Lower lobe of right lung (tissue), 2 donors: ENCODE data around the gene BBLN. TPM values are rescaled to one million over a fixed set of nuclear protein-coding genes. Genes with fewer than 3 reads are reported as not detected.
"Not testable (repeated sequence)": the region's sequence is repeated elsewhere in the genome, so short reads cannot be mapped to it uniquely, and the experiment has no call there.

Source experiments
- ATAC-seq, 2 donors: fragments of 200-7000 bp; cut with Tn5 transposase; one replicate each; pipeline ENCODE4 v1.9.1; 2020 to 2022; ENCODE audit warnings: mild to moderate bottlenecking in 2 of 2, moderate library complexity in 2 of 2
- DNase-seq: peaks from one replicate; pipeline ENCODE4 v3.0.0-alpha.2; 2020
- H3K27ac ChIP-seq: fragments of 200-600 bp; one replicate; pipeline ENCODE4 v1.8.0; 2022
- H3K27me3 ChIP-seq: fragments of 200-600 bp; one replicate; pipeline ENCODE4 v1.8.0; 2022; ENCODE audit warnings: low read depth
- H3K36me3 ChIP-seq: fragments of 200-600 bp; one replicate; pipeline ENCODE4 v1.8.0; 2022; ENCODE audit warnings: mild to moderate bottlenecking
- H3K4me1 ChIP-seq: fragments of 200-600 bp; one replicate; pipeline ENCODE4 v1.8.0; 2022
- H3K4me3 ChIP-seq: fragments of 200-600 bp; one replicate; pipeline ENCODE4 v1.8.0; 2022; ENCODE audit warnings: mild to moderate bottlenecking
- H3K9me3 ChIP-seq: fragments of 200-600 bp; one replicate; pipeline ENCODE4 v1.8.0; 2022
- intact Hi-C: fragments of 100-400 bp; cut with DNase I; formaldehyde crosslinking; loops from one replicate; pipeline ENCODE4 v1.11.0; 2022
- total RNA-seq: library from RNA; stranded (reverse); fragmentation: NEBNext Ultra II Directional; extraction: Animal tissue kit (Norgen Biotek cat#: 25700); gene quantifications from one replicate; pipeline ENCODE4 v1.2.1, GENCODE V29; 2021
- TF ChIP-seq, protein P1 (sequence below): fragments of 200-600 bp; IDR thresholded peaks from one replicate; pipeline ENCODE4 v1.8.0; 2022; ENCODE audit warnings: antibody characterized with exemption, mild to moderate bottlenecking
- donor health status: DM: no; HTN: yes; CAD: no; lungs with severe emphysema.

BBLN gene
- total RNA-seq, 1 donor from 2014 or later, result 47.9 TPM

DNA sequence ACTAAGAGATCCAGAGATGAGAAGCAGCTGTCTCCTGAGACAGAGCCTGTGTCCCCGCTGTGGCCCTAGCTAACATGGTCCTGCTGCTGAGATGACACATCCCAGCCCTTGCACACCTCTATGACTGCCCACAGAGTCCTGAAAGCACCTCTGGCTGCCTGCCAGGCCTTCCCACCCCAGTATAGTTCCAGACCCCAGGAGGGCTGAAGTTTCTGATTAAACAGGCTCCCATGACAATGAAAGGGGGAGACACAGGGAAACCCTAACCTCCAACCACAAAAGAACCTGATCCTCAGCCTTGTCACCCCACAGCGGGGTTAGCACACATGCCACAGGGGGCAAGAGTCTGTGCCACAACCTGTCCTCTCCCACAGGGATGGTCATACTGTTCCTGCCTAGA, 15.7 kb downstream of the BBLN start:
- DNase-seq (no peak), ATAC-seq (no peak)
- intact Hi-C loops, result no loop called here
- H3K36me3 ChIP-seq, result peaks cover 79% of the 10 kb centered on the region
- no peaks in the 10 kb centered on the region for H3K9me3 ChIP-seq
- no peaks in the 10 kb centered on the region for H3K27me3 ChIP-seq
- no peak overlapping the region for H3K4me3 ChIP-seq
- TF ChIP-seq, protein P1, sequence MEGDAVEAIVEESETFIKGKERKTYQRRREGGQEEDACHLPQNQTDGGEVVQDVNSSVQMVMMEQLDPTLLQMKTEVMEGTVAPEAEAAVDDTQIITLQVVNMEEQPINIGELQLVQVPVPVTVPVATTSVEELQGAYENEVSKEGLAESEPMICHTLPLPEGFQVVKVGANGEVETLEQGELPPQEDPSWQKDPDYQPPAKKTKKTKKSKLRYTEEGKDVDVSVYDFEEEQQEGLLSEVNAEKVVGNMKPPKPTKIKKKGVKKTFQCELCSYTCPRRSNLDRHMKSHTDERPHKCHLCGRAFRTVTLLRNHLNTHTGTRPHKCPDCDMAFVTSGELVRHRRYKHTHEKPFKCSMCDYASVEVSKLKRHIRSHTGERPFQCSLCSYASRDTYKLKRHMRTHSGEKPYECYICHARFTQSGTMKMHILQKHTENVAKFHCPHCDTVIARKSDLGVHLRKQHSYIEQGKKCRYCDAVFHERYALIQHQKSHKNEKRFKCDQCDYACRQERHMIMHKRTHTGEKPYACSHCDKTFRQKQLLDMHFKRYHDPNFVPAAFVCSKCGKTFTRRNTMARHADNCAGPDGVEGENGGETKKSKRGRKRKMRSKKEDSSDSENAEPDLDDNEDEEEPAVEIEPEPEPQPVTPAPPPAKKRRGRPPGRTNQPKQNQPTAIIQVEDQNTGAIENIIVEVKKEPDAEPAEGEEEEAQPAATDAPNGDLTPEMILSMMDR, result no peak
- H3K27ac ChIP-seq, result no peak overlapping the region
- H3K4me1 ChIP-seq, result no peaks in the 10 kb centered on the region

DNA sequence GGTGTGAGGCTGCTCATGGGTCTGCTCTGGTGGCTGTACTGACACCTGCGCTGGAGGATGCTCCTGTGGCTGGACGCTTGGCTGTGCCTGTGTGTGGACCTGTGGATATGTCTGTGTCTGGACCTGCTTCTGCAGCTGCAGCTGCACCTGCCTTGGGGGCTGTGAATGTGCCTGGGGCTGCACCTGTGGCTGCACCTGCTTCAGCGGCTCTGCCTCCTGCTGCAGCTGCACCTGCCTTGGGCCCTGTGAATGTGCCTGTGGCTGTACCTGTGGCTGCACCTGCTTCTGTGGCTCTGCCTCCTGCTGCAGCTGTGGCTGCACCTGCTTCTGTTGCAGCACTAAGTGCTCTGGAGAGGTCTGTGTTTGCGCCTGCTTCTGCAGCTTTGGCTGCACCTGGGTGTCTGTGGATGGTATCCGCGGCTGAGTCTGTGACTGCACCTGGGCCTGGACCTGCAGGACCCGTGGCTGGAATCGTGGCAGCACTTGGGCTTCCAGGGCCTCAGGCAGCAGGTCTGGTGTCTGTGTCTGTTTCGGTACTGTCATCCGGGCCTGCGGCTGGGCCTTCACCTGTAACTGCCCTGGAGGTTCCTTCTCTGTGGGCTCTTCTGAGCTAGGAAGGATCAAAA, 18.9 kb downstream of the BBLN start:
- intact Hi-C loops, result no loop called here
- no peaks in the 10 kb centered on the region for H3K9me3 ChIP-seq
- peaks cover 84% of the 10 kb centered on the region for H3K36me3 ChIP-seq
- DNase-seq (no peak), ATAC-seq (no peak)
- no peaks in the 10 kb centered on the region for H3K27me3 ChIP-seq
- H3K27ac ChIP-seq, result no peak overlapping the region
- H3K4me3 ChIP-seq, result no peak overlapping the region
- TF ChIP-seq, protein P1, result no peak
- no peaks in the 10 kb centered on the region for H3K4me1 ChIP-seq

DNA sequence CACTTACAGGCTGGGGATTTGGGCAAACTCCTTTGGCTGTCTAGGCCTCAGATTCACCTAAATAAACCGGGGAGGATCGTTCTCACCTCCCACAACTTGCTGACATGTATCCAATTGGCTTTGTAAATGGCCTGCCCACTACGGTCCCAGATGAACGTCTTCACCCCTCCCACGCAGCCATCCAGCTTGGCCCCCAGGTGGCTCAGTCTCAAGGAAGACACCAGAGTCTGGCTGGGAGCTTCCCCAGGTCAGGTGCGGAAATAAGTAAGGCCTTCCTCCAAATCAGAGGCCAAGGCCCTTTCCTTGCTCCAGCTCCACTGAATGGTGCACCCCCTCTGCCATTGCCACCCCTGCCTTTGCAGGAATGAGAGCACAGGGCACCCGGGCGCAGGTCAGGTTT, 19.9 kb downstream of the BBLN start:
- ATAC-seq (no peak), DNase-seq (no peak)
- Histone ChIP-seq H3K36me3 (peaks cover 83% of the 10 kb centered on the region), H3K27ac (no peak overlapping the region), H3K9me3 (no peaks in the 10 kb centered on the region), H3K4me3 (no peak overlapping the region), H3K4me1 (no peaks in the 10 kb centered on the region), H3K27me3 (no peaks in the 10 kb centered on the region)
- intact Hi-C loops, result no loop called here
- TF ChIP-seq, protein P1, result no peak

DNA sequence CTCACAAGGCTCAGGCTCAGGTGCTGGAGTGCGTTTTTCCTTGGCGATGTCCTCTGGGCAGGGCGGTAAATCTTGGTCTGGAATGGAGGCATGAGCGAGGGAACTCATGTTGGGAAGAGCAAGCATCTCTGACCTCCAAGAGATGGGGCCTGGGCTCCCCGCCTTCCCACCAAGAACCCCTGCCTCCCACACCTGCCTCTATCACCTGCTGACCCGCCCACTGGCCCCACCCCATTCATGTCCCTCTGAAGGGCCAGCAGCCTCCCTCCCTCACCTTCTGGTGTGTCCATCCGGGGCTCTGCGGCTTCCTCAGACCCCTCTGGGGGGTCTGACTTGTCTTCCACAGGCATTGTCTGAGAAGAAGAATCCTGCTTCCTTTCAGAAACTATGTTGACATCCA, 20.4 kb downstream of the BBLN start:
- no peaks in the 10 kb centered on the region for H3K9me3 ChIP-seq
- no peak for DNase-seq
- H3K27me3 ChIP-seq, result no peaks in the 10 kb centered on the region
- H3K4me3 ChIP-seq, result no peak overlapping the region
- intact Hi-C loops, result no loop called here
- ATAC-seq, result no peak
- peaks cover 83% of the 10 kb centered on the region for H3K36me3 ChIP-seq
- TF ChIP-seq, protein P1, result no peak
- H3K4me1 ChIP-seq, result no peaks in the 10 kb centered on the region
- no peak overlapping the region for H3K27ac ChIP-seq

DNA sequence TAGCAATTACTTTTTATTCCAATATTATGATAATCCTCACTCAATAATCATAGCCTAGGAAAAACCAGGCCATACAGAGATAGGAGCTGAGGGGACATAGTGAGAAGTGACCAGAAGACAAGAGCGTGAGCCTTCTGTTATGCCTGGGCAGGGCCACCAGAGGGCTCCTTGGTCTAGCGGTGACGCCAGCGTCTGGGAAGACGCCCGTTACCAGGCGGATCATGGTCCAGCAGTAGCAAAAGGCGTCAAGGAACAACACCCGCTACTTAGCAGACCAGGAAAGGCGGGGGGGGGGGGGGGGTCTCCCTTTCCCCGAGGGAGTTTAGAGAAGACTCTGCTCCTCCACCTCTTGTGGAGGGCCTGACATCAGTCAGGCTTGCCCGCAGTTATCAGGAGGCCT, 21.4 kb downstream of the BBLN start:
- DNase-seq, H3K27me3 ChIP-seq, H3K9me3 ChIP-seq, intact Hi-C loops, H3K4me3 ChIP-seq, H3K4me1 ChIP-seq, H3K27ac ChIP-seq, ATAC-seq: not testable (repeated sequence)
- TF ChIP-seq, protein P1, result peak; percentile 33
- H3K36me3 ChIP-seq, result peaks cover 77% of the 10 kb centered on the region
